BLaER1 treated with 17β-estradiol and CSF1 and Interleukin-3, amounts not matched to agents 10 nM and 100 nM (cell line): Measurements from ENCODE around the gene GRHL3.

ENCODE experiments used
- H3K27ac ChIP-seq, 11 experiments: shearing (Covaris generic); formaldehyde crosslinking; 2 replicates each; pipeline ENCODE4 v1.8.1; 2022
- H3K27me3 ChIP-seq, 11 experiments: shearing (Covaris generic); formaldehyde crosslinking; 2 replicates each; pipeline ENCODE4 v1.8.1; 2022
- H3K36me3 ChIP-seq, 11 experiments: shearing (Covaris generic); formaldehyde crosslinking; 2 replicates each; pipeline ENCODE4 v1.8.1; 2022
- H3K4me1 ChIP-seq, 10 experiments: shearing (Covaris generic); formaldehyde crosslinking; 2 replicates each; pipeline ENCODE4 v1.8.1; 2022
- H3K4me2 ChIP-seq, 11 experiments: shearing (Covaris generic); formaldehyde crosslinking; 2 replicates each; pipeline ENCODE4 v1.8.1; 2022
- H3K4me3 ChIP-seq, 10 experiments: shearing (Covaris generic); formaldehyde crosslinking; 2 replicates each; pipeline ENCODE4 v1.8.1; 2022
- H3K9ac ChIP-seq, 11 experiments: shearing (Covaris generic); formaldehyde crosslinking; 2 replicates each; pipeline ENCODE4 v1.8.1; 2022
- H3K9me3 ChIP-seq, 11 experiments: shearing (Covaris generic); formaldehyde crosslinking; replicated peaks in 1 of 11; 2 replicates each; pipeline ENCODE4 v1.8.1; 2022
- H4K20me1 ChIP-seq, 11 experiments: shearing (Covaris generic); formaldehyde crosslinking; 2 replicates each; pipeline ENCODE4 v1.8.1; 2022
- Cebpa-rat ChIP-seq, 11 experiments: shearing (Covaris generic); IDR thresholded peaks; 2 replicates each; pipeline ENCODE4 v1.8.1; 2022

The GRHL3 gene

DNA sequence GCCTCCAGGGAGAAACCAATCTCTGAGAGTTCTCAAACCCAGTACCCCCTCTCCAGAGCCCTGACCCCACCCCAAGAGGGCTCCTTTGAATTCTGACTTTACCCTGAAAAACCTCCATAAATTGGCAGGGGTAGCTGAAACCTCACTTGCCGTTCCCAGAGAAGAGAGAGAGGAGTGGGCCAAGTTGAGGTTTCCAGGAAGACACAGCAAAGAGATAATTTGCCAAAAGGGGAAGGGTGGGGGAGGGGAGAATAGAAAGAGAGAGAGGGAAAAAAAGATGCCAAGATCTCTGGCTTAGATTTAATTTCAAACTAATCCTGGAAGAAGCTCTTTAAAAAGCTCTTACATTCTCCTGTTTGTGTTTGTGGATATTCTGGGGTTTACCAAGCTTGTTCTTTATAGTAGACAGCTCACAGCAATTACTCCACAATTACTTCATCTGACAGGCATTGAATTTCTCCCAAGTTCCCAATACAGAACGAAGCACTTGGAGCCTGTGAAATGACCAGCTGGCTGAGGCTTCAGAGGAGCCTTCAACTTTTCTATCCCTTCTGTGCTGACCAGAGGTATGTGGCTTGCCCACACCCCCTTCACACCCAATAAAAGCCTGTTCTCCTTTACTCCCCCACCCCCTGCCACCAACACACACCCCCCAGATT, 1.1 kb upstream of the GRHL3 start:
- H3K4me2 ChIP-seq, result 0 out of 22 replicates have a peak overlapping the region, but pooled peaks of 1 of the 11 experiments have one; percentile 10
- peaks cover 68 to 93% (median 89%) of the 10 kb centered on the region in 11 experiments for H3K27me3 ChIP-seq
- no peak overlapping the region for H3K9ac ChIP-seq
- H3K27ac ChIP-seq, result no peak overlapping the region
- no peak for TF ChIP-seq Cebpa-rat (IDR thresholded peaks at IDR 0.05)
- H3K4me3 ChIP-seq, result no peak overlapping the region
- peaks cover 14 to 43% (median 26%) of the 10 kb centered on the region in 10 experiments for H3K4me1 ChIP-seq
- no peaks in the 10 kb centered on the region for H3K36me3 ChIP-seq
- no peaks in the 10 kb centered on the region for H3K9me3 ChIP-seq
- peaks cover 0 to 59% (median 21%) of the 10 kb centered on the region in 11 experiments; a peak in 17 of 22 replicates for H4K20me1 ChIP-seq

DNA sequence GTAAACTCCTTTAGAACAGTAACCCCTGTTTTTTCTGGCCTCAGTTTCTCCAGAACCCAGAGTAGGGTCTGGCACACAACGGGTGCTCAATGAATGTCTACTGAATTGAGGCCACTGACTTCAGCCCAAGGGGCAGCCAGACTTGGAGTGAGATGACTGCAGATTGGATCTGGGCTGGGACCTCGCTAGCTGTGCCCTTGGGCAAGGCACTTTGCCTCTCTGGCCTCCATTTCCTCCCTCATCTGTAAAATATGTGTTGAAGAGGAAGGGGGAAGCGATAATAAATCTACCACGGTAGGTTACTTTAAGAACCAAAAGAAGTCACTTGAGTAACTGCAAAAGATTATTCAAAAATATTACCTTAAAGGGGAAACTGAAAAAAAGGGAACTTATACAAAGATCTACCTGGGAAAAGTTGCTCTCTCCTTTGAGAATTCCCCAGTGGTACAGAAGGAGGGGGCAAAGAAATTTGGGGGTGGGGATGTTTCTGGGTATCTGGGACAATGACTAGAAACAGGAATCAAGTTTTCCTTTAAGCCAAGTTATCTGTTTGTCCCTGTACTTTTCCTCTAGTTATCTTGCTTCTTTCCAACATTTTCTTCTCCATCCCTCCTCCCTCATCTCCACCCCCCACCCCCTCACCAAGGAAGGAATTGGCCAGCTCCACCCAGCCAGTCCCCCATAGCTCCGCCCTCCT, 394 bp upstream of the GRHL3 start:
- Histone ChIP-seq H3K27ac (no peak overlapping the region), H3K4me1 (peaks cover 14 to 43% (median 27%) of the 10 kb centered on the region in 10 experiments), H4K20me1 (peaks cover 0 to 62% (median 21%) of the 10 kb centered on the region in 11 experiments; a peak in 17 of 22 replicates), H3K9ac (no peak overlapping the region), H3K4me3 (no peak overlapping the region), H3K27me3 (peaks cover 74 to 94% (median 90%) of the 10 kb centered on the region in 11 experiments), H3K36me3 (no peaks in the 10 kb centered on the region), H3K4me2 (peak overlapping the region in 1 of 11 experiments; percentile 10; a peak in 1 of 22 replicates), H3K9me3 (no peaks in the 10 kb centered on the region)
- no peak for TF ChIP-seq Cebpa-rat (IDR thresholded peaks at IDR 0.05)

DNA sequence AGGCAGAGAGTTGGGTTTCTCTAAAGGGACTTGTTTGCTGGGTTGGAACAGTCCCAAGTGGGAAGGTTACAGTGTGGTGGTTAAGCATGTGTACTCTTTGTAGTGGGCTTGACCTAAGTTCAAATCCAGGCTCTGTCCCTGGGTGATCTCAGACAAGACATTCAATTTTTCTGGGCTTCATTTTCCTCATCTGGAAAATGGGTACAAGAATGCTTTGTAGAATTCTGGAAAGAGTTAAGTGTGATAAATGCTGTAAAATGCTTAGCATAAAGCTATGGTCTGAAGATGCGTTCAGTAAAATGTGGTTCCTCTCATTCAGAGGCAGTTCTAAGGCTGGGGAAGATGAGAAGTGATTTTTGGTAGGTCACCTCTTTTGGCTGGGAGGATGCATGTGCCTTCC, 805 bp downstream of the GRHL3 start:
- no peak overlapping the region for H3K4me2 ChIP-seq
- no peak for TF ChIP-seq Cebpa-rat (IDR thresholded peaks at IDR 0.05)
- H3K9ac ChIP-seq, result no peak overlapping the region
- H3K9me3 ChIP-seq, result no peaks in the 10 kb centered on the region
- peaks cover 14 to 43% (median 27%) of the 10 kb centered on the region in 10 experiments for H3K4me1 ChIP-seq
- H3K27me3 ChIP-seq, result peaks cover 86 to 100% (median 98%) of the 10 kb centered on the region in 11 experiments
- peaks cover 0 to 70% (median 23%) of the 10 kb centered on the region in 11 experiments; a peak in 17 of 22 replicates for H4K20me1 ChIP-seq
- H3K36me3 ChIP-seq, result no peaks in the 10 kb centered on the region
- no peak overlapping the region for H3K27ac ChIP-seq
- no peak overlapping the region for H3K4me3 ChIP-seq

DNA sequence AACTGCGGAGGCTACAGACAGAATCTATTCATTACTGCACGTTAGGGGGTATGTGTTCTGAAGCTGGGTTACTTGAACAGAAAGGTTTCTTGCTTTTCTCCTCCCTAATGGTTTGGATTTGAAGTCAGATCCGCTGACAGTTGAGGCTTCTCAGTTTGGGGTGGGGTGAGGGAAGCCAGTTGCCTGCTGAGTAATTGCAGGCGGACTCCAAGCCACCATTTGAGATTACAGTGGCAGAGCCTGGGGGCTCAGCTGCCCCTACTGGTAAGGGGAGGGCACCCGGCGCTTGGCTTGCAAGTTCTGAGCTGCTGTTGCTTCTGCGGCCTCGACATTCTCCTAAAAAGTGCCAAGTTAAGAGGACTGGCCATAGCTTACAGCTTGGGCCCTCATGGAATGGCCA, 2.0 kb downstream of the GRHL3 start:
- no peak for TF ChIP-seq Cebpa-rat (IDR thresholded peaks at IDR 0.05)
- H3K4me1 ChIP-seq, result peaks cover 14 to 43% (median 27%) of the 10 kb centered on the region in 10 experiments
- no peak overlapping the region for H3K27ac ChIP-seq
- H3K4me2 ChIP-seq, result peak overlapping the region; percentile 89 to 98 (median 96)
- H3K27me3 ChIP-seq, result peaks cover 94 to 100% (median 99%) of the 10 kb centered on the region in 11 experiments
- no peaks in the 10 kb centered on the region for H3K9me3 ChIP-seq
- H4K20me1 ChIP-seq, result peaks cover 0 to 77% (median 21%) of the 10 kb centered on the region in 11 experiments; a peak in 16 of 22 replicates
- H3K9ac ChIP-seq, result peak overlapping the region in 1 of 11 experiments; percentile 50; a peak in 1 of 22 replicates
- H3K4me3 ChIP-seq, result peak overlapping the region in 8 of 10 experiments; percentile 55 to 73 (median 63); a peak in 14 of 20 replicates
- no peaks in the 10 kb centered on the region for H3K36me3 ChIP-seq

DNA sequence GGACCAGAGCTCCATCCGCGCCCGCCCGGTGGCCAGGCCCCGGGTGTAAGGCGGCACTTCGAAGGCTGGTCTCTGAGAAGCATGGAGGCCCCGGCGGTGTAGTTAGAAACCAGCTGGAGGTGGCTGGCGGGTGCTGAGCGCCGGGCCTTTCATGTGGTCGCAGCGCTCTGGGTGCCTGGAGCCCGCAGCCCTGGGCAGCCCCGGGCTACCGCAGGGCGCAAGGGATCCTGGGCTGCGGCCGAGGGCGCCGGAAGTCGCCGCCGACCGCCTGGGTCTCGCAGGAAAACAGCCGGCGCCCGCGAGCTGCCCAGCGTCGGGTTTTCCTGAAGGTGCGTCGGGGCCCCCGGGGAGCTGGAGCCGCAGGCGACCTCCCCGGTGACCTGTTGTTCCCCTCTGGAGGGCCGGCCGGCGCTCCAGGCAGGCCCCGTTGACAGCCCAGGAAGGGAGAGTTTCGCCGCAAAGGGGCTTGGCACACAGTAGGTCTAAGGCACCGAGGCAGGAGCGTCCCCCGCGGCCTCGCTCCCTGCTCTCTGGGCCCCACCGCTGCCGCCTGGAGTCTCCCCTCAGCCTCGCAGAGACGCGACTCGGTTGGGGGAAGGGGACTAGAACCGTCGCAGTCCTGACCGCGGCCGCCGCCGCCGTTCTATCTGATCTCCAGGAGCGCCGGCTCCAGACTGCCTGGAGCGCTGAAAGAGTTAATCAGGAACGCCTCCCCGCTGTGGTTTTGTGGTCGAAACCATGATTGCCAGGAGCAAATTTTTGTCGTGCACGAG, 2.7 kb downstream of the GRHL3 start:
- TF ChIP-seq Cebpa-rat (IDR thresholded peaks at IDR 0.05), result no peak
- H3K27ac ChIP-seq, result peak overlapping the region in 7 of 11 experiments; percentile 40 to 81 (median 65); a peak in 12 of 22 replicates
- H3K36me3 ChIP-seq, result no peaks in the 10 kb centered on the region
- H3K27me3 ChIP-seq, result peaks cover 98 to 100% (median 100%) of the 10 kb centered on the region in 11 experiments
- no peaks in the 10 kb centered on the region for H3K9me3 ChIP-seq
- peak overlapping the region; percentile 89 to 98 (median 96) for H3K4me2 ChIP-seq
- H4K20me1 ChIP-seq, result peaks cover 0 to 74% (median 20%) of the 10 kb centered on the region in 11 experiments; a peak in 16 of 22 replicates
- H3K4me3 ChIP-seq, result peak overlapping the region; percentile 29 to 73 (median 60); a peak in 19 of 20 replicates
- peaks cover 14 to 41% (median 27%) of the 10 kb centered on the region in 10 experiments for H3K4me1 ChIP-seq
- H3K9ac ChIP-seq, result peak overlapping the region; percentile 14 to 83 (median 59); a peak in 18 of 22 replicates

DNA sequence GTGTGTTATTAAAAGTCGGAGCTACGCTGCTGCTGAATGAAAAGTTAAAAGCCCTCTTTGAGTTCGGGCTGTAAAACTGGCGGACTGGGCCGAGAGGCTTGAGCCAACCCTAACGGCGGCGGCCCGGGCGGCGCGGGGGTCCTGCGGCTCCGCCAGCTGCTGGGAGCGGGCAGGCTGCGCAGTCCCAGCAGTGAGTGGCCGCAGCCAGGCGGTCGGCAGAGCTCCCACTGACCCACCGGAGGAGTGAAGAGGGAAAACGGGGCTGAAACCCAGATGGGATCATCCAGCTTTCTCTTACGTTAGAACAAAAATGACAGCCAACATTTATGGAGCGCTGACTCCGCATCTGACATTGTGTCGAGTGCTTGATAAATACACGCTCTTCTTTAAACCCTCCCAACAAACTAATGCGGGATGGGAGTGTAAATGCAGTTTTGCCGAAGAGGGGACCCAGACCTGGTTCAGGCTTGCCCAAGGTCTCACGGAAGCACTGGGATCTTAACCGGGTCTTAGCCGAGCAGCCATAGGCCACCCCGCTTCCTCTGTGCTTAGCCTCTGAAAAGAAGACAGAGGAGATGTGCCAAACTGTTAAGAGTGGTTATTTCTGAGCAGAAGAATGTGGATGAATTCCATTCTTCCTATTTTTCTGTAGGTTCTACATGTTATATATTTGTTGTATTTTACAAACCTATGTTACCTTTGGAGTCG, 3.5 kb downstream of the GRHL3 start:
- peaks cover 0 to 71% (median 20%) of the 10 kb centered on the region in 11 experiments; a peak in 16 of 22 replicates for H4K20me1 ChIP-seq
- no peaks in the 10 kb centered on the region for H3K36me3 ChIP-seq
- peaks cover 14 to 38% (median 27%) of the 10 kb centered on the region in 10 experiments for H3K4me1 ChIP-seq
- H3K4me3 ChIP-seq, result peak overlapping the region; percentile 29 to 73 (median 60); a peak in 19 of 20 replicates
- peaks cover 98 to 100% (median 100%) of the 10 kb centered on the region in 11 experiments for H3K27me3 ChIP-seq
- H3K27ac ChIP-seq, result peak overlapping the region in 2 of 11 experiments; percentile 40 to 81; a peak in 3 of 22 replicates
- TF ChIP-seq Cebpa-rat (IDR thresholded peaks at IDR 0.05), result no peak
- H3K9me3 ChIP-seq, result no peaks in the 10 kb centered on the region
- H3K9ac ChIP-seq, result peak overlapping the region; percentile 26 to 83 (median 59); a peak in 15 of 22 replicates
- peak overlapping the region; percentile 89 to 98 (median 96) for H3K4me2 ChIP-seq

DNA sequence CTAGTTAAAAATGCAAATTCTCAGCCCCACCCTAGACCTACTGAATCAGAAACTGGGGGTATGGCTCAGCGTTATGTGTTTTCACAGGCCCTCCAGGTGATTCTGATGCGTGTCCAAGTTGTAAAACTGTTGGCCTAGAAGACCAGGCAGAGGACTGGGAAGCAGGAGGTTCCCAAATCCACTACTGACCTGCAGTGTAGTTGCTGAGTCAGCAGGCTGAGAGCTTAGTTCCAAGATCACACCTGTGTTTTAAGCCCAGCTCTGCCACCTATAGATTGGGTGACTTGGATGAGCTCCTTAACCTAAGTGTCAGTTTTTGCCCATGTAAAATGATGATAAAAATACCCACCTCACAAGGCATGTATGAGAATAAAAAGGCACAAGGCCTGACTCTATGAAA, 4.1 kb downstream of the GRHL3 start:
- H3K27ac ChIP-seq, result no peak overlapping the region
- no peak for TF ChIP-seq Cebpa-rat (IDR thresholded peaks at IDR 0.05)
- no peak overlapping the region for H3K4me2 ChIP-seq

DNA sequence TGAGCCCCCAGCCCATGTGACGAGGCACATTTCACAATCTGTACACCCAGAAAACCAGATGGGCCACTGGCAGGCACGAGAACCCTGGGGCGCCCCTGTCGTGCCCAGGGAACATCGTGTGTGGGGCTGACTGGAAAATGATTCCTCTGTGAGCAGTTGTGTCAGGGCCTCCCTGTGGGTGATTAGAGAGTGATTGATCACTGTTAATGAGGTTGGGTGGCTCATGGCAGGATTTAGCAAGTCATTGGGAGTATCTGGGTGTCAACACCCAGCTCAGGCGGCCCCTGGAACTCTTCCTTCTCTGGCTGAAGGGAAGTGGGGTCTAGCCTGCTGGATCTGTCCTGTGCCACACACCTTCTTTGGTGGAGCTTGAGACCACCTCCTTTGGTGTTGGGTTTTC, 5.7 kb downstream of the GRHL3 start:
- Histone ChIP-seq H3K27ac (no peak overlapping the region), H3K4me2 (no peak overlapping the region), H3K27me3 (peaks cover 85 to 100% (median 99%) of the 10 kb centered on the region in 11 experiments), H3K9ac (no peak overlapping the region), H4K20me1 (peaks cover 0 to 52% (median 20%) of the 10 kb centered on the region in 11 experiments; a peak in 16 of 22 replicates), H3K36me3 (no peaks in the 10 kb centered on the region), H3K4me1 (peaks cover 14 to 27% (median 23%) of the 10 kb centered on the region in 10 experiments), H3K4me3 (no peak overlapping the region), H3K9me3 (no peaks in the 10 kb centered on the region)
- TF ChIP-seq Cebpa-rat (IDR thresholded peaks at IDR 0.05), result no peak

More for the DNA sequence above, 4.1 kb downstream of the GRHL3 start:
- no peak overlapping the region for H3K4me3 ChIP-seq
- H3K36me3 ChIP-seq, result no peaks in the 10 kb centered on the region
- peaks cover 98 to 100% (median 100%) of the 10 kb centered on the region in 11 experiments for H3K27me3 ChIP-seq
- peaks cover 0 to 68% (median 20%) of the 10 kb centered on the region in 11 experiments; a peak in 16 of 22 replicates for H4K20me1 ChIP-seq
- no peak overlapping the region for H3K9ac ChIP-seq
- H3K9me3 ChIP-seq, result no peaks in the 10 kb centered on the region
- H3K4me1 ChIP-seq, result peaks cover 14 to 38% (median 27%) of the 10 kb centered on the region in 10 experiments
